ENCODE data around the gene CADPS2.
"Not testable (repeated sequence)": the region's sequence is repeated elsewhere in the genome, so short reads cannot be mapped to it uniquely, and the experiment has no call there.

Gene CADPS2

DNA sequence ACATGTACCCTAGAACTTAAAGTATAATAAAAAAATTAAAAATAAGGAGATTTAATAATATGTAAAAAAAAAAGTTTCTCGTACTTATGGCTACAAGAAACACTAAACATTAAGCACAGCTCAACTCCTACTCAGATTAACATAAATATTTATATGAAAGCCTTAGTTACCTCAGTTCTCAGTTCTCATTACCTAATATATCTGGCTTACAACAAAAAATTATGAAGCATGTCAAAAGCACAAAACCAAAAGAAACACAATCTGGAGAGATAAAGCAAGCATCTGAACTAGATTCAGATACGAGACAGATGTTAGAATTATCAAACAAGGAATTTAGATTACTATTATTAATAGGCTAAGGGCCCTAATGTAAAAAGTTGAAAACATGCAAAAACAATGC, 227.4 kb downstream of the CADPS2 start:
- Histone ChIP-seq H3K4me3 (ENCODE audit: insufficient read depth, low read depth, low read length) (no peak overlapping the region), H3K9me3 (ENCODE audit: control insufficient read depth, low read length) (no peaks in the 10 kb centered on the region), H3K4me1 (ENCODE audit: control insufficient read depth, insufficient read depth, low read length) (no peaks in the 10 kb centered on the region), H3K27ac (ENCODE audit: insufficient read depth, low read depth, low read length, poor library complexity, severe bottlenecking) (no peak overlapping the region), H3K27me3 (ENCODE audit: control insufficient read depth, insufficient read depth, low read length, poor library complexity, severe bottlenecking) (no peaks in the 10 kb centered on the region), H3K36me3 (ENCODE audit: control insufficient read depth, insufficient read depth, low read length) (no peaks in the 10 kb centered on the region)
- WGBS, 2 experiments = 83 to 92% methylated on average over 1 to 2 of the region's 2 CpGs

DNA sequence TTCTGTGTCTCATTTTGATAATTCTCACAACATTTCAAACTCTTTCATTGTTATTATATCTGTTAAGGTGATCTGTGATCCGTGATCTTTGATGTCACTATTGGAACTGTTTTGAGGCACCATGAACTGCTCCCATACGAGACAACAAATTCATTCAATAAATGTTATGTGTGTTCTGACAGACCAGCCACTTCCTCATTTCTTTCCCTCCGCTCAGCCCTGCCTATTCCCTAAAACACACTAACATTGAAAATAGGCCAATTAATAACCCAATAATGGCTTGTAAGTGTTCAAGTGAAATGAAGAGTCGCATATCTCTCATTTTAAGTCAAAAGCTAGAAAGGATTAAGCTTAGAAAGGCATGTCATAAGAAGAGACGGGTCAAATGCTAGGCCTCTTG, 232.6 kb downstream of the CADPS2 start:
- H3K4me3 ChIP-seq (ENCODE audit: insufficient read depth, low read depth, low read length) = no peak overlapping the region
- H3K27me3 ChIP-seq (ENCODE audit: control insufficient read depth, insufficient read depth, low read length, poor library complexity, severe bottlenecking) = no peaks in the 10 kb centered on the region
- no peaks in the 10 kb centered on the region for H3K36me3 ChIP-seq (ENCODE audit: control insufficient read depth, insufficient read depth, low read length)
- 90 to 99% methylated on average over 3 to 5 of the region's 5 CpGs for WGBS, 2 experiments
- H3K9me3 ChIP-seq (ENCODE audit: control insufficient read depth, low read length) = no peaks in the 10 kb centered on the region
- H3K4me1 ChIP-seq (ENCODE audit: control insufficient read depth, insufficient read depth, low read length) = no peaks in the 10 kb centered on the region
- H3K27ac ChIP-seq (ENCODE audit: insufficient read depth, low read depth, low read length, poor library complexity, severe bottlenecking) = no peak overlapping the region

- H3K9me3 ChIP-seq (ENCODE audit: control insufficient read depth, low read length) = no peaks in the 10 kb centered on the region
- no peaks in the 10 kb centered on the region for H3K36me3 ChIP-seq (ENCODE audit: control insufficient read depth, insufficient read depth, low read length)
- no peak overlapping the region for H3K4me3 ChIP-seq (ENCODE audit: insufficient read depth, low read depth, low read length)
- WGBS, 2 experiments = 90 to 95% methylated on average over 4 of the region's 4 CpGs
- no peak overlapping the region for H3K27ac ChIP-seq (ENCODE audit: insufficient read depth, low read depth, low read length, poor library complexity, severe bottlenecking)
- no peaks in the 10 kb centered on the region for H3K27me3 ChIP-seq (ENCODE audit: control insufficient read depth, insufficient read depth, low read length, poor library complexity, severe bottlenecking)
- H3K4me1 ChIP-seq (ENCODE audit: control insufficient read depth, insufficient read depth, low read length) = no peaks in the 10 kb centered on the region
Observed at GRCh38 chr7:122652876-122653275, 233.4 kb downstream of the CADPS2 start.

- Histone ChIP-seq H3K4me1 (ENCODE audit: control insufficient read depth, insufficient read depth, low read length) (no peaks in the 10 kb centered on the region), H3K36me3 (ENCODE audit: control insufficient read depth, insufficient read depth, low read length) (no peaks in the 10 kb centered on the region), H3K27me3 (ENCODE audit: control insufficient read depth, insufficient read depth, low read length, poor library complexity, severe bottlenecking) (no peaks in the 10 kb centered on the region), H3K4me3 (ENCODE audit: insufficient read depth, low read depth, low read length) (no peak overlapping the region), H3K9me3 (ENCODE audit: control insufficient read depth, low read length) (no peaks in the 10 kb centered on the region), H3K27ac (ENCODE audit: insufficient read depth, low read depth, low read length, poor library complexity, severe bottlenecking) (no peak overlapping the region)
- WGBS, 2 experiments = 98% methylated on average over 2 of the region's 2 CpGs
Observed at GRCh38 chr7:122651451-122651850, 234.8 kb downstream of the CADPS2 start.

DNA sequence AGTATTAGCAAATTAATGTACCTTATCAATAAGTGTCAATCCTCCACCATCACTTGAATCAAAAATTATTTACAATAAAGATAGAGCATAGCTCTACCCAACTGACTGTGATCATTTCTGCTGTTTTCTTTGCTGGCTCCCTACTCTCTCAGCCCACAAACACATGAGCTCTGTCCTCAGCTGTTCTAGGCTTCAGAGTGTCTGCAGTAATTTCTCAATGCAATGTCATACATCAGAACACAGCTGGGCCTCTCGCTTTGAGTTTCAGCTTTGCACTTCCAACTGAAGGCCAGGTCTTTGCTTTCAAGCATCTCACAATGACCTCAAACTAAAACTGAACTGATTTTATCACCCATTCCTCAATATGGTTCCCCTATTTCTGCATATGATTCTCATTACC, 243.0 kb downstream of the CADPS2 start:
- Histone ChIP-seq H3K9me3 (ENCODE audit: control insufficient read depth, low read length) (no peaks in the 10 kb centered on the region), H3K27me3 (ENCODE audit: control insufficient read depth, insufficient read depth, low read length, poor library complexity, severe bottlenecking) (no peaks in the 10 kb centered on the region), H3K4me1 (ENCODE audit: control insufficient read depth, insufficient read depth, low read length) (no peaks in the 10 kb centered on the region), H3K36me3 (ENCODE audit: control insufficient read depth, insufficient read depth, low read length) (no peaks in the 10 kb centered on the region), H3K27ac (ENCODE audit: insufficient read depth, low read depth, low read length, poor library complexity, severe bottlenecking) (no peak overlapping the region), H3K4me3 (ENCODE audit: insufficient read depth, low read depth, low read length) (no peak overlapping the region)
- 83 to 91% methylated on average over 1 of the region's 1 CpG for WGBS, 2 experiments

DNA sequence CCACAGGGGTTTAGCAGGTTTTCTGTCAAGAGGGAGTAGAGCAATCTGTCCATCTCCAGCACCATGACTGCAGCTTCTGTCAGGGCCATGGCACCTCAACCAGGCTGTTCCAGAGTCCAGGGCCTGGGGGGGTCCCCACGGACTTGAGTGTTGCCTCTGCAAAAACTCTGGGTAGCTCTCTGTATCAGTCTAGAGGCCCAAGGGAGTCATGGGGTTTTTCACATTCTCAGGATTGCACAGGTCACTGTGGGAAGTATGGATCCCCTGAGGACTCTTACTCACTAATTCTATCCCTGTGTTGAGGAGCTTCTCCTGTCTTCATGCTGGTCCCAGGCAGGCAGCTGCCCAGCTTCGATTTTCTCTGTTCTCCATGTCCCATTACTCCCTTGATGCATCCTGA, 247.8 kb downstream of the CADPS2 start:
- H3K27ac ChIP-seq (ENCODE audit: insufficient read depth, low read depth, low read length, poor library complexity, severe bottlenecking) = no peak overlapping the region
- no peaks in the 10 kb centered on the region for H3K27me3 ChIP-seq (ENCODE audit: control insufficient read depth, insufficient read depth, low read length, poor library complexity, severe bottlenecking)
- H3K36me3 ChIP-seq (ENCODE audit: control insufficient read depth, insufficient read depth, low read length) = no peaks in the 10 kb centered on the region
- no peak overlapping the region for H3K4me3 ChIP-seq (ENCODE audit: insufficient read depth, low read depth, low read length)
- H3K4me1 ChIP-seq (ENCODE audit: control insufficient read depth, insufficient read depth, low read length) = no peaks in the 10 kb centered on the region
- WGBS, 2 experiments = 92 to 93% methylated on average over 2 of the region's 2 CpGs
- no peaks in the 10 kb centered on the region for H3K9me3 ChIP-seq (ENCODE audit: control insufficient read depth, low read length)

GRCh38 chr7:122637784-122638183, 248.5 kb downstream of the CADPS2 start:
- Histone ChIP-seq H3K4me3 (ENCODE audit: insufficient read depth, low read depth, low read length) (no peak overlapping the region), H3K36me3 (ENCODE audit: control insufficient read depth, insufficient read depth, low read length) (no peaks in the 10 kb centered on the region), H3K9me3 (ENCODE audit: control insufficient read depth, low read length) (no peaks in the 10 kb centered on the region), H3K27me3 (ENCODE audit: control insufficient read depth, insufficient read depth, low read length, poor library complexity, severe bottlenecking) (no peaks in the 10 kb centered on the region), H3K4me1 (ENCODE audit: control insufficient read depth, insufficient read depth, low read length) (no peaks in the 10 kb centered on the region), H3K27ac (ENCODE audit: insufficient read depth, low read depth, low read length, poor library complexity, severe bottlenecking) (no peak overlapping the region)
- 96 to 100% methylated on average over 2 of the region's 2 CpGs for WGBS, 2 experiments

GRCh38 chr7:122635481-122635880, 250.8 kb downstream of the CADPS2 start:
- not testable (repeated sequence) for H3K4me3 ChIP-seq (ENCODE audit: insufficient read depth, low read depth, low read length); H3K9me3 ChIP-seq (ENCODE audit: control insufficient read depth, low read length); H3K27me3 ChIP-seq (ENCODE audit: control insufficient read depth, insufficient read depth, low read length, poor library complexity, severe bottlenecking); H3K36me3 ChIP-seq (ENCODE audit: control insufficient read depth, insufficient read depth, low read length); H3K27ac ChIP-seq (ENCODE audit: insufficient read depth, low read depth, low read length, poor library complexity, severe bottlenecking); H3K4me1 ChIP-seq (ENCODE audit: control insufficient read depth, insufficient read depth, low read length)
- no CpG with 5 or more reads among the region's 2 CpGs for WGBS, 2 experiments

GRCh38 chr7:122633472-122633871, 252.8 kb downstream of the CADPS2 start:
- Histone ChIP-seq H3K36me3 (ENCODE audit: control insufficient read depth, insufficient read depth, low read length) (no peaks in the 10 kb centered on the region), H3K27ac (ENCODE audit: insufficient read depth, low read depth, low read length, poor library complexity, severe bottlenecking) (no peak overlapping the region), H3K9me3 (ENCODE audit: control insufficient read depth, low read length) (no peaks in the 10 kb centered on the region), H3K27me3 (ENCODE audit: control insufficient read depth, insufficient read depth, low read length, poor library complexity, severe bottlenecking) (no peaks in the 10 kb centered on the region), H3K4me3 (ENCODE audit: insufficient read depth, low read depth, low read length) (no peak overlapping the region), H3K4me1 (ENCODE audit: control insufficient read depth, insufficient read depth, low read length) (no peaks in the 10 kb centered on the region)
- WGBS, 2 experiments = 100% methylated on average over 2 to 3 of the region's 3 CpGs

DNA sequence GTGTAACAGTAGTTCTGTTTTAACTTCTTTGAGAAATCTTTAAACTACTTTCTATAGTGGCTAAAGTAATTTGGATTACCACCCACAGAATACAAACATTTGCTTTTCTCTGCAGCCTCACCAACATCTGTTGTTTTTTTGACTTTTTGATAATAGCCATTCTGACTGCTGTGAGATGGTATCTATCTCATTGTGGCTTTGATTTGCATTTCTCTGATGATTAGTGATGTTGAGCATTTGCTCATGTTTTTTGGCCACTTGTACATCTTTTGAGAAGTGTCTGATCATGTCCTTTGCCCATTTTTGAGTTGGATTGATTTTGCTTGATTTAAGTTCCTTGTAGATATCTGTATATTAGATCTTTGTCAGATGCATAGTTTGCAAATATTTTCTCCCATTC, 254.0 kb downstream of the CADPS2 start:
- Histone ChIP-seq H3K4me1 (ENCODE audit: control insufficient read depth, insufficient read depth, low read length) (no peaks in the 10 kb centered on the region), H3K36me3 (ENCODE audit: control insufficient read depth, insufficient read depth, low read length) (no peaks in the 10 kb centered on the region), H3K27ac (ENCODE audit: insufficient read depth, low read depth, low read length, poor library complexity, severe bottlenecking) (no peak overlapping the region), H3K4me3 (ENCODE audit: insufficient read depth, low read depth, low read length) (no peak overlapping the region), H3K27me3 (ENCODE audit: control insufficient read depth, insufficient read depth, low read length, poor library complexity, severe bottlenecking) (no peaks in the 10 kb centered on the region), H3K9me3 (ENCODE audit: control insufficient read depth, low read length) (no peaks in the 10 kb centered on the region)

- Histone ChIP-seq H3K36me3 (ENCODE audit: control insufficient read depth, insufficient read depth, low read length) (no peaks in the 10 kb centered on the region), H3K27me3 (ENCODE audit: control insufficient read depth, insufficient read depth, low read length, poor library complexity, severe bottlenecking) (no peaks in the 10 kb centered on the region), H3K9me3 (ENCODE audit: control insufficient read depth, low read length) (no peaks in the 10 kb centered on the region), H3K27ac (ENCODE audit: insufficient read depth, low read depth, low read length, poor library complexity, severe bottlenecking) (no peak overlapping the region), H3K4me1 (ENCODE audit: control insufficient read depth, insufficient read depth, low read length) (no peaks in the 10 kb centered on the region), H3K4me3 (ENCODE audit: insufficient read depth, low read depth, low read length) (no peak overlapping the region)
Observed at GRCh38 chr7:122629412-122629953, 256.8 kb downstream of the CADPS2 start.

Data from ectodermal cell (in vitro differentiated cells).